Nephron (organoid): Measurements from ENCODE around the gene PAK5.

ENCODE experiments used
- H3K27ac Mint-ChIP-seq, 3 experiments: 2 replicates each; pipeline ENCODE4 v1.8.0; 2020; ENCODE audit warnings: mixed read lengths in 3 of 3, mild to moderate bottlenecking in 2 of 3, moderate library complexity in 1 of 3
- H3K27me3 Mint-ChIP-seq: 2 replicates; pipeline ENCODE4 v1.8.0; 2021; ENCODE audit warnings: low read depth, mild to moderate bottlenecking, moderate library complexity, mixed read lengths
- H3K36me3 Mint-ChIP-seq: 2 replicates; pipeline ENCODE4 v1.8.0; 2020; ENCODE audit warnings: low read depth, mixed read lengths
- H3K4me1 Mint-ChIP-seq: 2 replicates; pipeline ENCODE4 v1.8.0; 2020; ENCODE audit warnings: mixed read lengths
- H3K4me3 Mint-ChIP-seq, 3 experiments: 2 replicates each; pipeline ENCODE4 v1.8.0; 2020; ENCODE audit warnings: mild to moderate bottlenecking in 3 of 3, mixed read lengths in 3 of 3, moderate library complexity in 2 of 3
- H3K9me3 Mint-ChIP-seq: 2 replicates; pipeline ENCODE4 v1.8.0; 2020; ENCODE audit warnings: mixed read lengths
- TF ChIP-seq, protein P1 (sequence below), 3 experiments: fragments of 200-600 bp; sonication (generic); IDR thresholded peaks; one replicate each; pipeline ENCODE4 v1.5.0; 2021; ENCODE audit warnings: antibody characterized with exemption in 3 of 3; ENCODE audit not compliant: unreplicated experiment in 3 of 3

PAK5 gene

DNA sequence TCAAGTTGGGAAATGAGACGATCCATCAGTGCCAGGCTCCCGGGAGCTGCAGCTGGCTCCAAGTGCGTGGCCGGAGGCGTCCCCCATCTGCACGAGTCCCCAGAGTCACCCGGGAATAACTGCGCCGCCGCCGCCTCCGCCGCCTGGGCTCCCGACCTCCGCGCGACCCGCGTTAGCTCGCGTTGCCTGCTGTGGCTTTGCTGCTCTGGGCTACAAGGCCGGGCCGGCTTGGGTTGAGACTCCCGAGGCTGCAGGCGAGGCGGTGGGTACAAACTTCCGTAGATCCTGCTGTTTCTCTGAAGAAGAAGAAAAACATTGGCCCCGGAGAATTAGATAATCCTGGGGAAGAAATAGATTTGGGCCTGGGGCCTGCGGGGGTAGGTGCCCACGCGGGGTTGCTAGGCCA, 331.9 kb downstream of the PAK5 start:
- Mint-ChIP-seq H3K36me3 (no peaks in the 10 kb centered on the region), H3K9me3 (no peaks in the 10 kb centered on the region), H3K27ac (no peak overlapping the region), H3K4me1 (no peaks in the 10 kb centered on the region), H3K4me3 (peak overlapping the region in 1 of 3 experiments; percentile 59), H3K27me3 (peaks cover 81% of the 10 kb centered on the region)
- TF ChIP-seq, protein P1, sequence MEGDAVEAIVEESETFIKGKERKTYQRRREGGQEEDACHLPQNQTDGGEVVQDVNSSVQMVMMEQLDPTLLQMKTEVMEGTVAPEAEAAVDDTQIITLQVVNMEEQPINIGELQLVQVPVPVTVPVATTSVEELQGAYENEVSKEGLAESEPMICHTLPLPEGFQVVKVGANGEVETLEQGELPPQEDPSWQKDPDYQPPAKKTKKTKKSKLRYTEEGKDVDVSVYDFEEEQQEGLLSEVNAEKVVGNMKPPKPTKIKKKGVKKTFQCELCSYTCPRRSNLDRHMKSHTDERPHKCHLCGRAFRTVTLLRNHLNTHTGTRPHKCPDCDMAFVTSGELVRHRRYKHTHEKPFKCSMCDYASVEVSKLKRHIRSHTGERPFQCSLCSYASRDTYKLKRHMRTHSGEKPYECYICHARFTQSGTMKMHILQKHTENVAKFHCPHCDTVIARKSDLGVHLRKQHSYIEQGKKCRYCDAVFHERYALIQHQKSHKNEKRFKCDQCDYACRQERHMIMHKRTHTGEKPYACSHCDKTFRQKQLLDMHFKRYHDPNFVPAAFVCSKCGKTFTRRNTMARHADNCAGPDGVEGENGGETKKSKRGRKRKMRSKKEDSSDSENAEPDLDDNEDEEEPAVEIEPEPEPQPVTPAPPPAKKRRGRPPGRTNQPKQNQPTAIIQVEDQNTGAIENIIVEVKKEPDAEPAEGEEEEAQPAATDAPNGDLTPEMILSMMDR (IDR thresholded peaks at IDR 0.05; ENCODE audit: unreplicated experiment in 3 of 3), result no peak

DNA sequence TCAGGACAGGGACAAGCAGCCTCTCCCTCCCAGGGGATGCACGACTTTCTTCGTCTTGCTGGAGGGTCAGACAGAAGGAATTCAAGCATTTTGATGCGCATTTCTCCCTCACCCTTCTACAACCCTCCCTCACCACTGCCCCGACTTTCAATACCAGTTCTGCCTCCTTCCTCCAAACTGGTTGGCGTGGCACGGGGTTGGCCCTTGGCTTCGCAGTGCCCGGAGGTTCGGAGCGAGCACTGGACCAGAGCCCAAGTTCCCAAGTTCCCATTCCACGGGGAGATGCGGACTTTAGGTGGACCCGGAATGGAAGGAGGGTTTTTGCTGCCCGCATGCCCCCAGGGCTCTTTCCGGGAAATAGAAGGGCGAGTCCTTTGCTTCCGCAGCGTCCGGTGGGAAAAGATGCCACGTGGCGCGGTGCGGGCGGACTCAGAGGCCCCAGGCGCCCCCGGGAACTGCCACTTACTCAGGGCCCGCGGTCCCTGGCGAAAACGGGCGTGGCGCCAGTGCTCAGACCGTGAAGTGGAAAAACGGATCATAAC, 332.5 kb downstream of the PAK5 start:
- Mint-ChIP-seq H3K36me3 (no peaks in the 10 kb centered on the region), H3K4me1 (no peaks in the 10 kb centered on the region), H3K9me3 (no peaks in the 10 kb centered on the region), H3K4me3 (no peak overlapping the region), H3K27ac (no peak overlapping the region), H3K27me3 (peaks cover 77% of the 10 kb centered on the region)
- TF ChIP-seq, protein P1 (IDR thresholded peaks at IDR 0.05; ENCODE audit: unreplicated experiment in 3 of 3), result no peak

DNA sequence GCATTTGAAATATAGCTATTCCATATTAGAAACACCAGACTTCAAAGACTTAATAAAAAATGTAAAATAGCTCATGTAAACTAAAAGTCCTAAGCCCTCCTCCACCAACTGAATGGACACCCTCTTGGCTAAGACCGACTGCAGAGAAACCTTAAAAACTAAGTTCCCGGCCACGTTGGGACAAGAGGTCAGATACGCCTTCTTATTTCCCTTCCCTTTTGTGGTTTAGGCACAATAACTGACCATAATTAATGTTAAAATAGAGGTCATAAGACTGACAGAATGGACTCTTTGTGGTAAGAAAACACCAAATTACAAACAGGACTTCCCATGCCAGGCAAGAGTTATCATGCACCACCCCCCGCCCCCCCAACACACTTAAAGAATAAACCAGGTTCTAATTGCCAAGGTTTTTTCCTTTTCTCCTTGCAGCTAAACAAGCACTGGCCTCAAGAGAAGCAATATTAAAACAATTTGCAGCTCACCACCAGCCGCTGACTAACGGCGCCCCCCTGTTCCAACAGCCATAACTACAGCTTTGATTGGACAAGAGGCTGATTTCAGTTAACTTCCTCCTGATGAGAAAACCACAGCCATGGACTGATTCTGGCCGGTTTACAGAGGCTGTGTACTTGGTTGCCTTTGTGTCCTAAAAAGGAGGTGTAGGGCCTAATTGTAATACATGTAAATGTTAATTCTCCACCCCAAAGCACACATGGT, 335.2 kb downstream of the PAK5 start:
- Mint-ChIP-seq H3K4me1 (no peaks in the 10 kb centered on the region), H3K27ac (no peak overlapping the region), H3K36me3 (no peaks in the 10 kb centered on the region), H3K27me3 (peaks cover 50% of the 10 kb centered on the region), H3K4me3 (no peak overlapping the region), H3K9me3 (no peaks in the 10 kb centered on the region)
- TF ChIP-seq, protein P1 (IDR thresholded peaks at IDR 0.05; ENCODE audit: unreplicated experiment in 3 of 3), result no peak

DNA sequence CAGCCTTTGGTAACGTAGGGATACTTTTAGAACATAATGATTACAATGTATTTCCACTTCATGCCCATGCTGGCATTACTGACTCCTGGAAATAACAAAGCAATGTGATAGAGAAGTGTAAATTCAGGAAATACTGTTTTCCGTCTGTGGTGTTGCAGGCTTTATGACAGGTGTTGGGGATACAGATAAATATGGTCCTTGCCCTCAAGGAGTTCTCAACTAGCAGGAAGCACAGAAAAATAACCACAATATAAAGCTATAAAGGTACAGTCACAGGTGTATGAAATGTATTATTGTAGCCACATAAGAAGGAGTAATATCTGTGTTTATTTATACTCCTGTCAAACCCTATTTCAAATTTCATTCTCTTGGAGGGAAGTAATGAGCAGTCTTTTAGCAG, 337.4 kb downstream of the PAK5 start:
- peaks cover 28% of the 10 kb centered on the region for H3K27me3 Mint-ChIP-seq
- no peaks in the 10 kb centered on the region for H3K4me1 Mint-ChIP-seq

DNA sequence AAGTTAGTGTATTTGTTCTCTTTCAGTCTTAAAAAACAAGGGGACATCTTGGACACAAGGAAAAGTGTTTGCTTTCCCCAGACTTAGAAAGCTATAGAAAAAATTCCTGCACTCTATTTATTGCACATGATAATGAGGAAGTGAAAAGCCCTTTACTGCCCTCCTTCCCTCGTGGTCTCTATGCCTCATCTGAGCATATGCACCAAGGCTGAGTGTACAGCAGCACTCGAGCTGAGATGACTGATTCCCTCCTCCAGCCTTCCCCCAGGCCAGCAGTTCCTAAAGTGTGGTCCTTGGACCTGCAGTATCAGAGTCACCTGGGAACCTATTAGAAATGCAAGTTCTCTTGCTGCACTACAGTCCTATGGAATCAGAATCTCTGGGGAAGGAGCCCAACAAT, 338.8 kb downstream of the PAK5 start:
- TF ChIP-seq, protein P1 (IDR thresholded peaks at IDR 0.05; ENCODE audit: unreplicated experiment in 3 of 3), result no peak
- no peak overlapping the region for H3K4me3 Mint-ChIP-seq
- no peaks in the 10 kb centered on the region for H3K9me3 Mint-ChIP-seq
- H3K27ac Mint-ChIP-seq, result no peak overlapping the region
- no peaks in the 10 kb centered on the region for H3K36me3 Mint-ChIP-seq
- peaks cover 18% of the 10 kb centered on the region for H3K27me3 Mint-ChIP-seq
- no peaks in the 10 kb centered on the region for H3K4me1 Mint-ChIP-seq

More for the DNA sequence above, 337.4 kb downstream of the PAK5 start:
- Mint-ChIP-seq H3K27ac (no peak overlapping the region), H3K36me3 (no peaks in the 10 kb centered on the region), H3K4me3 (no peak overlapping the region), H3K9me3 (no peaks in the 10 kb centered on the region)
- TF ChIP-seq, protein P1 (IDR thresholded peaks at IDR 0.05; ENCODE audit: unreplicated experiment in 3 of 3), result no peak
